ENCODE measurements around the gene PFKFB2.

The PFKFB2 gene

GRCh38 chr1:207020065-207020708, 32.9 kb upstream of the PFKFB2 start:
- no peaks in the 10 kb centered on the region for H3K27me3 ChIP-seq (replicated peaks)
- in situ Hi-C loops (cut with HindIII; ENCODE audit: low pct_ligation_motif_present, low sequenced_read_pairs) = no loop called here
- no peak for TF ChIP-seq CTCF (IDR thresholded peaks at IDR 0.05; ENCODE audit: low read depth, low read length, missing control alignments)
- H3K4me3 ChIP-seq (ENCODE audit: low read depth, low read length) = no peak overlapping the region
- H3K27ac ChIP-seq = no peak overlapping the region
- no peak for DNase-seq
- no peaks in the 10 kb centered on the region for H3K36me3 ChIP-seq (replicated peaks)

- H3K4me3 ChIP-seq (ENCODE audit: low read depth, low read length) = no peak overlapping the region
- H3K36me3 ChIP-seq (replicated peaks) = no peaks in the 10 kb centered on the region
- no peak for DNase-seq
- H3K27me3 ChIP-seq (replicated peaks) = no peaks in the 10 kb centered on the region
- no peak for TF ChIP-seq CTCF (IDR thresholded peaks at IDR 0.05; ENCODE audit: low read depth, low read length, missing control alignments)
- H3K27ac ChIP-seq = peak overlapping the region; percentile 14
- in situ Hi-C loops (cut with HindIII; ENCODE audit: low pct_ligation_motif_present, low sequenced_read_pairs) = no loop called here
These were observed 32.4 kb upstream of the PFKFB2 start for GRCh38 chr1:207020709-207021107.

GRCh38 chr1:207021139-207021861, 31.8 kb upstream of the PFKFB2 start:
- H3K4me3 ChIP-seq (ENCODE audit: low read depth, low read length) = no peak overlapping the region
- TF ChIP-seq CTCF (IDR thresholded peaks at IDR 0.05; ENCODE audit: low read depth, low read length, missing control alignments) = no peak
- peak; percentile 72 for DNase-seq
- no peaks in the 10 kb centered on the region for H3K36me3 ChIP-seq (replicated peaks)
- H3K27me3 ChIP-seq (replicated peaks) = no peaks in the 10 kb centered on the region
- H3K27ac ChIP-seq = peak overlapping the region; percentile 14
- in situ Hi-C loops (cut with HindIII; ENCODE audit: low pct_ligation_motif_present, low sequenced_read_pairs) = no loop called here

GRCh38 chr1:207021876-207022596, 31.0 kb upstream of the PFKFB2 start:
- no peak for TF ChIP-seq CTCF (IDR thresholded peaks at IDR 0.05; ENCODE audit: low read depth, low read length, missing control alignments)
- no peak for DNase-seq
- in situ Hi-C loops (cut with HindIII; ENCODE audit: low pct_ligation_motif_present, low sequenced_read_pairs) = no loop called here
- H3K4me3 ChIP-seq (ENCODE audit: low read depth, low read length) = no peak overlapping the region
- no peaks in the 10 kb centered on the region for H3K27me3 ChIP-seq (replicated peaks)
- H3K27ac ChIP-seq = no peak overlapping the region
- H3K36me3 ChIP-seq (replicated peaks) = no peaks in the 10 kb centered on the region

- H3K4me3 ChIP-seq (ENCODE audit: low read depth, low read length) = no peak overlapping the region
- no peak overlapping the region for H3K27ac ChIP-seq
- in situ Hi-C loops (cut with HindIII; ENCODE audit: low pct_ligation_motif_present, low sequenced_read_pairs) = no loop called here
- no peak for DNase-seq
- H3K27me3 ChIP-seq (replicated peaks) = no peaks in the 10 kb centered on the region
- no peak for TF ChIP-seq CTCF (IDR thresholded peaks at IDR 0.05; ENCODE audit: low read depth, low read length, missing control alignments)
- no peaks in the 10 kb centered on the region for H3K36me3 ChIP-seq (replicated peaks)
These were observed 29.9 kb upstream of the PFKFB2 start for GRCh38 chr1:207022996-207023679.

All from brain microvascular endothelial cell (primary cell).